Urothelium cell line (cell line): ENCODE measurements around the gene TUBGCP3.

Experiments used
- DNase-seq: peaks from one replicate; pipeline ENCODE4 v3.0.0; 2011; ENCODE audit warnings: low spot score, mixed read lengths
- FAIRE-seq: peaks from 2 replicates; lab custom pipeline; 2011; peaks lifted over from hg19 to GRCh38; lab: Jason Lieb, UNC

Gene TUBGCP3

GRCh38 chr13:112444416-112445399 is 143.2 kb downstream of the TUBGCP3 start:
- DNase-seq (no peak), FAIRE-seq (no peak)

- FAIRE-seq: no peak
Observed at GRCh38 chr13:112443995-112444311, 144.0 kb downstream of the TUBGCP3 start.

GRCh38 chr13:112443191-112443994 is 144.6 kb downstream of the TUBGCP3 start:
- no peak for FAIRE-seq

More at GRCh38 chr13:112443995-112444311, 144.0 kb downstream of the TUBGCP3 start:
- DNase-seq: peak; percentile 87

GRCh38 chr13:112442483-112443090 is 145.4 kb downstream of the TUBGCP3 start:
- DNase-seq (no peak), FAIRE-seq (no peak)

More at GRCh38 chr13:112443191-112443994, 144.6 kb downstream of the TUBGCP3 start:
- DNase-seq: no peak

GRCh38 chr13:112441779-112442310 is 146.1 kb downstream of the TUBGCP3 start:
- FAIRE-seq (peak; percentile 35), DNase-seq (no peak)

GRCh38 chr13:112441226-112441625 is 146.7 kb downstream of the TUBGCP3 start:
- FAIRE-seq: no peak
- no peak for DNase-seq

- FAIRE-seq: no peak
- no peak for DNase-seq
Observed at GRCh38 chr13:112438515-112438914, 149.4 kb downstream of the TUBGCP3 start.

GRCh38 chr13:112438094-112438493 is 149.9 kb downstream of the TUBGCP3 start:
- DNase-seq (no peak), FAIRE-seq (no peak)

GRCh38 chr13:112435973-112436372 is 152.0 kb downstream of the TUBGCP3 start:
- FAIRE-seq (no peak), DNase-seq (no peak)
